Trophoblast cell (in vitro differentiated cells and primary cell): ENCODE results near the gene MEGF6.

Experiments
- DNase-seq, 2 donors: peaks; one replicate each; pipeline ENCODE4 v3.0.0-alpha.2; 2016
- H2AFZ ChIP-seq: 2 replicates; pipeline ENCODE4 v1.6.1; 2013; ENCODE audit warnings: low read length, moderate library complexity, mild to moderate bottlenecking; ENCODE audit not compliant: insufficient read depth, poor library complexity
- H2AK5ac ChIP-seq: 2 replicates; pipeline ENCODE4 v1.6.1; 2013; ENCODE audit warnings: mild to moderate bottlenecking, low read length
- H2BK120ac ChIP-seq: 2 replicates; pipeline ENCODE4 v1.6.1; 2013; ENCODE audit warnings: low read length, mild to moderate bottlenecking, moderate library complexity; ENCODE audit not compliant: insufficient read depth, poor library complexity
- H2BK12ac ChIP-seq: 2 replicates; pipeline ENCODE4 v1.6.1; 2013; ENCODE audit warnings: mild to moderate bottlenecking, low read length, moderate library complexity
- H2BK5ac ChIP-seq: 2 replicates; pipeline ENCODE4 v1.6.1; 2013; ENCODE audit warnings: low read length, low read depth, moderate library complexity, mild to moderate bottlenecking; ENCODE audit not compliant: poor library complexity
- H3K14ac ChIP-seq: 2 replicates; pipeline ENCODE4 v1.6.1; 2013; ENCODE audit warnings: mild to moderate bottlenecking, low read length
- H3K18ac ChIP-seq: 2 replicates; pipeline ENCODE4 v1.6.1; 2013; ENCODE audit warnings: mild to moderate bottlenecking, low read length
- H3K23ac ChIP-seq: 2 replicates; pipeline ENCODE4 v1.6.1; 2013; ENCODE audit warnings: low read length
- H3K27ac ChIP-seq: 2 replicates; pipeline ENCODE4 v1.5.1; 2013; ENCODE audit warnings: low read depth, mild to moderate bottlenecking, inconsistent platforms, low read length, moderate library complexity
- H3K27me3 ChIP-seq: 2 replicates; pipeline ENCODE4 v1.6.1; 2013; ENCODE audit warnings: inconsistent platforms, mild to moderate bottlenecking, low read length, moderate library complexity; ENCODE audit not compliant: insufficient read depth
- H3K36me3 ChIP-seq, 2 experiments: 1 replicate in 1 of 2; 2 replicates in 1 of 2; pipeline ENCODE4 v1.6.1; 2013; ENCODE audit warnings: low read length in 2 of 2, mild to moderate bottlenecking in 2 of 2, moderate library complexity in 1 of 2; ENCODE audit not compliant: insufficient read depth in 2 of 2, control insufficient read depth in 1 of 2
- H3K4ac ChIP-seq: 2 replicates; pipeline ENCODE4 v1.6.1; 2013; ENCODE audit warnings: low read depth, mild to moderate bottlenecking, low read length, moderate library complexity
- H3K4me1 ChIP-seq, 2 experiments: 1 replicate in 1 of 2; 2 replicates in 1 of 2; pipeline ENCODE4 v1.6.1; 2013; ENCODE audit warnings: low read length in 2 of 2, mild to moderate bottlenecking in 2 of 2, moderate library complexity in 1 of 2; ENCODE audit not compliant: insufficient read depth in 2 of 2, control insufficient read depth in 1 of 2
- H3K4me2 ChIP-seq: 2 replicates; pipeline ENCODE4 v1.6.1; 2013; ENCODE audit warnings: inconsistent platforms, mild to moderate bottlenecking, low read length, moderate library complexity
- H3K4me3 ChIP-seq: 2 replicates; pipeline ENCODE4 v1.5.1; 2013; ENCODE audit warnings: mild to moderate bottlenecking, low read depth, low read length, inconsistent platforms
- H3K79me1 ChIP-seq: one replicate; pipeline ENCODE4 v1.6.1; 2013; ENCODE audit warnings: low read length
- H3K79me2 ChIP-seq: 2 replicates; pipeline ENCODE4 v1.6.1; 2013; ENCODE audit warnings: low read length, mild to moderate bottlenecking; ENCODE audit not compliant: control insufficient read depth, insufficient read depth, poor library complexity
- H3K9ac ChIP-seq: 2 replicates; pipeline ENCODE4 v1.6.1; 2013; ENCODE audit warnings: mild to moderate bottlenecking, low read length
- H3K9me3 ChIP-seq: 2 replicates; pipeline ENCODE4 v1.6.1; 2013; ENCODE audit warnings: low read depth, mild to moderate bottlenecking, control low read depth, inconsistent platforms, low read length; ENCODE audit not compliant: insufficient read depth
- H4K12ac ChIP-seq: 2 replicates; pipeline ENCODE4 v1.6.1; 2013; ENCODE audit warnings: low read depth, mild to moderate bottlenecking, low read length, moderate library complexity
- H4K8ac ChIP-seq: 2 replicates; pipeline ENCODE4 v1.6.1; 2013; ENCODE audit warnings: low read depth, mild to moderate bottlenecking, low read length, moderate library complexity
- H4K91ac ChIP-seq: one replicate; pipeline ENCODE4 v1.6.1; 2013; ENCODE audit warnings: low read depth, mild to moderate bottlenecking, low read length, moderate library complexity
- WGBS: extraction: QIAGEN DNeasy Blood & Tissue Kit; methylation state at CpG from one replicate; pipeline ENCODE4 v1.1.7; 2013; ENCODE audit warnings: missing lambda C conversion rate; ENCODE audit not compliant: insufficient read length, insufficient coverage; ENCODE audit errors: extremely low coverage; 5-methylcytosine and 5-hydroxymethylcytosine counted together

The MEGF6 gene

DNA sequence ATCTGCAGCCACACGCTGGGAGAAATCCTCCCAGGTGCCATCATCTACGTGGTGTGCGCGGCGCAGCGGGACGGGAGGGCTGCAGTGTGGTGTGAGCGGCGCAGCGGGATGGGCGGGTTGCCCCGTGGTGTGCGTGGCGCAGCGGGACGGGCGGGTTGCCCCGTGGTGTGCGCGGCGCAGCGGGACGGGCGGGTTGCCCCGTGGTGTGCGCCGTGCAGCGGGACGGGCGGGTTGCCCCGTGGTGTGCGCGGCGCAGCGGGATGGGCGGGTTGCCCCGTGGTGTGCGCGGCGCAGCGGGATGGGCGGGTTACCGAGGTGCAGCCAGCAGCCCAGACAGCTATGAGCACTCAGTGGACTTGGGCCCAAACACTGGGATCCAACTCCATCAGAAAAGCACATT lies 33.9 kb upstream of the MEGF6 start:
- no peak overlapping the region for H3K18ac ChIP-seq

DNA sequence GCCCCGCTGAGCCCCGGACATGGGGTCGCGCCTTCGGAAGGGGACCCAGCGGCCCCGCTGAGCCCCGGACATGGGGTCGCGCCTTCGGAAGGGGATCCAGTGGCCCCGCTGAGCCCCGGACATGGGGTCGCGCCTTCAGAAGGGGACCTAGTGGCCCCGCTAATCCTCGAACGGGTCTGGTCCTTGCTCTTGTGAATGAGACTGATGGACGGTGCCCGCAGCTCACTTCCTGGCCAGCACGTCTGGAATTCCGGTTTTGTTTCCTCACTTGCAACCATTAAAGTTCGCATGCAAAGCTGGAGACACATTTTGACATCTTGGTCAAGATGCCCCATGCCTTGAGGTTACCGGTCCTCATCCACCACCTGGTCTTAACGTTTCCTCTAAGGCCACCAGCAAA lies 33.0 kb upstream of the MEGF6 start:
- Histone ChIP-seq H2BK120ac (no peak overlapping the region), H3K27ac (no peak overlapping the region), H3K79me1 (no peaks in the 10 kb centered on the region), H4K91ac (no peak overlapping the region), H4K12ac (no peak overlapping the region), H3K9ac (no peak overlapping the region), H3K4me2 (no peak overlapping the region), H4K8ac (no peak overlapping the region), H3K36me3 (peaks cover 27 to 31% of the 10 kb centered on the region in 2 experiments), H2AK5ac (no peak overlapping the region), H3K79me2 (peaks cover under 1% of the 10 kb centered on the region), H3K4ac (no peak overlapping the region), H2BK5ac (no peak overlapping the region), H2AFZ (no peak overlapping the region), H3K23ac (no peak overlapping the region), H3K4me3 (no peak overlapping the region), H3K14ac (no peak overlapping the region), H3K9me3 (no peaks in the 10 kb centered on the region), H3K4me1 (peaks cover under 1% of the 10 kb centered on the region in 2 experiments), H2BK12ac (no peak overlapping the region), H3K18ac (no peak overlapping the region), H3K27me3 (no peaks in the 10 kb centered on the region)
- WGBS = no CpG with 5 or more reads among the region's 25 CpGs
- no peak for DNase-seq

More for the DNA sequence above, 33.9 kb upstream of the MEGF6 start:
- Histone ChIP-seq H3K4me3 (no peak overlapping the region), H4K8ac (no peak overlapping the region), H4K12ac (no peak overlapping the region), H3K4me1 (peaks cover 3% of the 10 kb centered on the region in 2 experiments), H3K36me3 (peaks cover 24 to 26% of the 10 kb centered on the region in 2 experiments), H2BK120ac (no peak overlapping the region), H2AFZ (no peak overlapping the region), H3K9me3 (no peaks in the 10 kb centered on the region), H3K27me3 (no peaks in the 10 kb centered on the region), H3K27ac (no peak overlapping the region), H3K79me1 (peaks cover 3% of the 10 kb centered on the region), H3K4ac (no peak overlapping the region), H2AK5ac (no peak overlapping the region), H2BK5ac (no peak overlapping the region), H3K4me2 (no peak overlapping the region), H4K91ac (no peak overlapping the region), H3K14ac (no peak overlapping the region), H3K9ac (no peak overlapping the region), H3K23ac (no peak overlapping the region), H3K79me2 (peaks cover 5% of the 10 kb centered on the region), H2BK12ac (no peak overlapping the region)
- DNase-seq = no peak
- no CpG with 5 or more reads among the region's 43 CpGs for WGBS

DNA sequence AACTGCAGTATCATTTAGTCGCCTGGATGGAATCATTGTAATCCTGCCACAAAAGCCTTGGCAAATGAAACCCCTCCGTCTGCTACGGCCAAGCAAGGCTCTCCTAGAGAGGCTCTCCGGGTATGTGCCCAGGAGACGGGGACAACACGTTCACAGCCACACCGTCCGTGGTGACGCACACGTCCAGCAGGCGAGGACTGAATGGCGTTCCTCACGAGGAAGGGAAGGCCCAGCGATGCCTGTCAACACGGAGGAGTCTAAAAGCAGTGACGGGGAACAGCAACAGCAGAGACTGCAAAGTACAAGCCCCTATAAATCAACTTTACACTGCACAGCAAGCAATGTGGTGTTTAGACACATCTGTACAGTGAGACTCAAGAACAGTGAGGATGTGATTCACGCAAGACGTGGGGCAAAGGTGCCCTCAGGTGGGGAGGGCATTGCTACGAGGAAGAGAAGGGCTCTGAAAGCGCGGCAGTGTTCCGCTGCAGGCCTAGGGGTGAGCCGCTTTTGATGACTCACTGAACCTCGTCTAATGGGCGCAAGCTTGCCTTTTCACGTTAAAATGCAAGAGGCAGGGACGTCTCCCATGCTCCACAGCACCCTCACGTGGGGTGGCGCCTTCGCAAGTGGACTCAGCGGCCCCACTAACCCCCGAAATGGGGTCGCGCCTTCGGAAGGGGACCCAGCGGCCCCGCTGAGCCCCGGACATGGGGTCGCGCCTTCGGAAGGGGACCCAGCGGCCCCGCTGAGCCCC lies 31.8 kb upstream of the MEGF6 start:
- H4K91ac ChIP-seq = no peak overlapping the region
- no peaks in the 10 kb centered on the region for H3K4me1 ChIP-seq
- no peak overlapping the region for H2AFZ ChIP-seq
- H2BK12ac ChIP-seq = no peak overlapping the region
- no peak overlapping the region for H2BK5ac ChIP-seq
- no peak overlapping the region for H3K27ac ChIP-seq
- no peaks in the 10 kb centered on the region for H3K9me3 ChIP-seq
- no peaks in the 10 kb centered on the region for H3K27me3 ChIP-seq
- no peak overlapping the region for H4K8ac ChIP-seq
- no peak overlapping the region for H2AK5ac ChIP-seq
- no peak overlapping the region for H3K18ac ChIP-seq
- DNase-seq = no peak
- H3K36me3 ChIP-seq = peaks cover 30 to 36% of the 10 kb centered on the region in 2 experiments
- H3K4me2 ChIP-seq = no peak overlapping the region
- H3K14ac ChIP-seq = no peak overlapping the region
- H3K9ac ChIP-seq = no peak overlapping the region
- H3K23ac ChIP-seq = no peak overlapping the region
- no CpG with 5 or more reads among the region's 43 CpGs for WGBS
- H3K4ac ChIP-seq = no peak overlapping the region
- no peak overlapping the region for H2BK120ac ChIP-seq
- H3K79me2 ChIP-seq = no peaks in the 10 kb centered on the region
- no peak overlapping the region for H4K12ac ChIP-seq
- no peaks in the 10 kb centered on the region for H3K79me1 ChIP-seq
- H3K4me3 ChIP-seq = no peak overlapping the region

DNA sequence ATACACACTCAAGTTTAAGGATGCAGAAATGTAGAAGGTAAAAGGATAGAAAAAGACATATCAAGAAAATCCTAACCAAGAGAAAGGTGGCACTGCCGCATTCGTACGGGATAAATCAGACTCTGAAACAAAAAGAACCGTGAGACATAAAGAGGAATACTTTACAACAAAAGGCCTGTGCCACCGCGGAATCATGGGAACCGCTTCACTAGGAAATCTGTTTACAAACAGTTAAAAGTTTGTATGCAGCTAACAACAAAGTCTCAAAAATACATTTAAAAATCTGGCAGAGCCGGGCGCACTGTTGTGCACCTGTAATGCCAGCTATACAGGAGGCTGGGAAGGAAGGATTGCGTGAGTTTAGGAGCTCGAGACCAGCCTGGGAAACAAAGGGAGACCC lies 30.5 kb upstream of the MEGF6 start:
- no peak overlapping the region for H3K23ac ChIP-seq
- no peak overlapping the region for H2BK12ac ChIP-seq
- no peak overlapping the region for H4K8ac ChIP-seq
- no peaks in the 10 kb centered on the region for H3K79me1 ChIP-seq
- H2AFZ ChIP-seq = no peak overlapping the region
- H4K91ac ChIP-seq = no peak overlapping the region
- H3K4me3 ChIP-seq = no peak overlapping the region
- H2BK120ac ChIP-seq = no peak overlapping the region
- no peak overlapping the region for H3K27ac ChIP-seq
- H3K18ac ChIP-seq = no peak overlapping the region
- no peak overlapping the region for H3K9ac ChIP-seq
- peaks cover 30 to 42% of the 10 kb centered on the region in 2 experiments for H3K36me3 ChIP-seq
- no peak overlapping the region for H3K4me2 ChIP-seq
- no peak overlapping the region for H2AK5ac ChIP-seq
- no peak for DNase-seq
- H3K9me3 ChIP-seq = no peaks in the 10 kb centered on the region
- H3K4ac ChIP-seq = no peak overlapping the region
- H2BK5ac ChIP-seq = no peak overlapping the region
- no CpG with 5 or more reads among the region's 11 CpGs for WGBS
- no peaks in the 10 kb centered on the region for H3K4me1 ChIP-seq
- no peaks in the 10 kb centered on the region for H3K27me3 ChIP-seq
- no peak overlapping the region for H3K14ac ChIP-seq
- no peak overlapping the region for H4K12ac ChIP-seq
- no peaks in the 10 kb centered on the region for H3K79me2 ChIP-seq
